SK-N-SH treated with all-trans-retinoic acid at 6 μM for 48 hours (cell line): ENCODE measurements around the gene ENHO.

Experiments
- ATAC-seq: fragments of 200-7000 bp; cut with Tn5 transposase; 3 replicates; pipeline ENCODE4 v1.9.1; 2020; ENCODE audit warnings: mild to moderate bottlenecking, moderate library complexity
- ARNTL ChIP-seq: fragments of 450-650 bp; formaldehyde crosslinking; IDR thresholded peaks from 2 replicates; pipeline ENCODE4 v1.5.0; 2020; ENCODE audit warnings: low read depth, mild to moderate bottlenecking, moderate library complexity, borderline replicate concordance
- BACH2 ChIP-seq: fragments of 250-450 bp; sonication (Bioruptor Pico); IDR thresholded peaks from 2 replicates; pipeline ENCODE4 v1.9.0; 2021; ENCODE audit warnings: mild to moderate bottlenecking, borderline replicate concordance
- GLIS3 ChIP-seq: fragments of 250-450 bp; sonication (Bioruptor Pico); IDR thresholded peaks from 2 replicates; pipeline ENCODE4 v1.5.0; 2020; ENCODE audit warnings: mild to moderate bottlenecking, moderate library complexity
- ISL1 ChIP-seq: fragments of 250-450 bp; sonication (Bioruptor Pico); IDR thresholded peaks from 2 replicates; pipeline ENCODE4 v2.1.2; 2022; ENCODE audit warnings: mild to moderate bottlenecking, moderate library complexity
- OSR1 ChIP-seq: fragments of 250-450 bp; sonication (Bioruptor Pico); IDR thresholded peaks from 2 replicates; pipeline ENCODE4 v1.8.0; 2022; ENCODE audit warnings: moderate library complexity, mild to moderate bottlenecking, inconsistent platforms
- PPARA ChIP-seq: fragments of 250-450 bp; sonication (Bioruptor Pico); IDR thresholded peaks from 2 replicates; pipeline ENCODE4 v1.5.0; 2020; ENCODE audit warnings: mild to moderate bottlenecking, borderline replicate concordance
- RARB ChIP-seq: fragments of 250-450 bp; sonication (Bioruptor Pico); IDR thresholded peaks from 2 replicates; pipeline ENCODE4 v1.8.0; 2021; ENCODE audit warnings: mild to moderate bottlenecking, moderate library complexity
- SNAI2 ChIP-seq: fragments of 250-450 bp; sonication (Bioruptor Pico); IDR thresholded peaks from 2 replicates; pipeline ENCODE4 v1.5.0; 2020; ENCODE audit warnings: mild to moderate bottlenecking, moderate library complexity
- TCF4 ChIP-seq: fragments of 250-450 bp; sonication (Bioruptor Pico); IDR thresholded peaks from 2 replicates; pipeline ENCODE4 v1.8.0; 2021; ENCODE audit warnings: mild to moderate bottlenecking, moderate library complexity, borderline replicate concordance
- TOX ChIP-seq: fragments of 250-450 bp; sonication (Bioruptor Pico); IDR thresholded peaks from 2 replicates; pipeline ENCODE4 v1.8.0; 2021; ENCODE audit warnings: mild to moderate bottlenecking, moderate library complexity, borderline replicate concordance
- ZC3H10 ChIP-seq: fragments of 250-450 bp; sonication (Bioruptor Pico); IDR thresholded peaks from 2 replicates; pipeline ENCODE4 v1.5.1; 2021; ENCODE audit warnings: mild to moderate bottlenecking, moderate library complexity
- ZFP3 ChIP-seq: fragments of 250-450 bp; sonication (Bioruptor Pico); IDR thresholded peaks from 2 replicates; pipeline ENCODE4 v1.5.0; 2020; ENCODE audit warnings: mild to moderate bottlenecking, moderate library complexity
- ZFP30 ChIP-seq: fragments of 450-650 bp; formaldehyde crosslinking; IDR thresholded peaks from 2 replicates; pipeline ENCODE4 v1.5.0; 2022; ENCODE audit warnings: mild to moderate bottlenecking, moderate library complexity
- ZNF565 ChIP-seq: fragments of 450-650 bp; formaldehyde crosslinking; conservative IDR thresholded peaks from 2 replicates; pipeline ENCODE4 v1.5.0; 2020; ENCODE audit warnings: low read depth, mild to moderate bottlenecking, moderate library complexity
- ZNF70 ChIP-seq: fragments of 450-650 bp; formaldehyde crosslinking; IDR thresholded peaks from 2 replicates; pipeline ENCODE4 v1.5.0; 2020; ENCODE audit warnings: mild to moderate bottlenecking, moderate library complexity
- ZNF8 ChIP-seq: fragments of 450-650 bp; formaldehyde crosslinking; IDR thresholded peaks from 2 replicates; pipeline ENCODE4 v1.5.0; 2020; ENCODE audit warnings: mild to moderate bottlenecking, moderate library complexity
- TF ChIP-seq, protein P1 (sequence below): fragments of 250-450 bp; sonication (Bioruptor Pico); IDR thresholded peaks from 2 replicates; pipeline ENCODE4 v1.5.1; 2020; ENCODE audit warnings: low read depth, mild to moderate bottlenecking, moderate library complexity
- TF ChIP-seq, protein P2 (sequence below): fragments of 250-450 bp; sonication (Bioruptor Pico); IDR thresholded peaks from 2 replicates; pipeline ENCODE4 v1.5.1; 2021; ENCODE audit warnings: mild to moderate bottlenecking, moderate library complexity
- TF ChIP-seq, protein P3 (sequence below): fragments of 250-450 bp; sonication (Bioruptor Pico); IDR thresholded peaks from 2 replicates; pipeline ENCODE4 v1.8.0; 2020; ENCODE audit warnings: mild to moderate bottlenecking, moderate library complexity, borderline replicate concordance
- TF ChIP-seq, protein P4 (sequence below): fragments of 250-450 bp; sonication (Bioruptor Pico); IDR thresholded peaks from 2 replicates; pipeline ENCODE4 v1.5.0; 2020; ENCODE audit warnings: mild to moderate bottlenecking, moderate library complexity
- TF ChIP-seq, protein P5 (sequence below): fragments of 250-450 bp; sonication (Bioruptor Pico); IDR thresholded peaks from 2 replicates; pipeline ENCODE4 v1.8.0; 2021; ENCODE audit warnings: low read depth, mild to moderate bottlenecking, moderate library complexity, borderline replicate concordance

The ENHO gene

DNA sequence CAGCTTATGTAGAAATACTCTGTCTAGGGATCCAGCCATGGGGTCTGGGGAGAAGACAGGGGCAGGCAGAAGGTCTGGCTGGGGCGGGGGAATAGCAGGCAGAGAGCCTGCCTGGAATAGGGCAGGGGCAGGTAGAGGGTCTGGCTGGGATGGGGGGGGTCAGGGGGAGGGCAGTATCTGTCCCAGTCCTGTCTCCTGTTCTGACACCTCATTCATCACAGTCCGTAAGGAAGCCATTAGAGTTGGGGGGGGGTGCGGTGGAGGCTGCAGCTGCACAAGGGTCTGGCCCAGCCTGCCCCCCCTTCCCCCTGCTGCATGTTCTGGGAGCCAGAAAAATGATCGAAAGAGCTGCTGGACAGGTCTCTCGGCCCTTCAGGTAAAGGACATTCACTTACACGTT is 34.2 kb upstream of the ENHO start:
- TF ChIP-seq, protein P1, sequence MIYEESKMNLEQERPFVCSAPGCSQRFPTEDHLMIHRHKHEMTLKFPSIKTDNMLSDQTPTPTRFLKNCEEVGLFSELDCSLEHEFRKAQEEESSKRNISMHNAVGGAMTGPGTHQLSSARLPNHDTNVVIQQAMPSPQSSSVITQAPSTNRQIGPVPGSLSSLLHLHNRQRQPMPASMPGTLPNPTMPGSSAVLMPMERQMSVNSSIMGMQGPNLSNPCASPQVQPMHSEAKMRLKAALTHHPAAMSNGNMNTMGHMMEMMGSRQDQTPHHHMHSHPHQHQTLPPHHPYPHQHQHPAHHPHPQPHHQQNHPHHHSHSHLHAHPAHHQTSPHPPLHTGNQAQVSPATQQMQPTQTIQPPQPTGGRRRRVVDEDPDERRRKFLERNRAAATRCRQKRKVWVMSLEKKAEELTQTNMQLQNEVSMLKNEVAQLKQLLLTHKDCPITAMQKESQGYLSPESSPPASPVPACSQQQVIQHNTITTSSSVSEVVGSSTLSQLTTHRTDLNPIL (CRISPR knock-in tag): no peak
- TF ChIP-seq ZNF565 (no peak), ZFP30 (CRISPR knock-in tag) (no peak), ZFP3 (CRISPR knock-in tag) (no peak), TCF4 (CRISPR knock-in tag) (no peak), ISL1 (CRISPR knock-in tag) (no peak), PPARA (CRISPR knock-in tag) (no peak), BACH2 (CRISPR knock-in tag) (no peak), ZNF8 (CRISPR knock-in tag) (no peak), OSR1 (CRISPR knock-in tag) (no peak), GLIS3 (CRISPR knock-in tag) (no peak), RARB (no peak), ZC3H10 (no peak), SNAI2 (CRISPR knock-in tag) (no peak), TOX (CRISPR knock-in tag) (no peak)
- TF ChIP-seq, protein P2, sequence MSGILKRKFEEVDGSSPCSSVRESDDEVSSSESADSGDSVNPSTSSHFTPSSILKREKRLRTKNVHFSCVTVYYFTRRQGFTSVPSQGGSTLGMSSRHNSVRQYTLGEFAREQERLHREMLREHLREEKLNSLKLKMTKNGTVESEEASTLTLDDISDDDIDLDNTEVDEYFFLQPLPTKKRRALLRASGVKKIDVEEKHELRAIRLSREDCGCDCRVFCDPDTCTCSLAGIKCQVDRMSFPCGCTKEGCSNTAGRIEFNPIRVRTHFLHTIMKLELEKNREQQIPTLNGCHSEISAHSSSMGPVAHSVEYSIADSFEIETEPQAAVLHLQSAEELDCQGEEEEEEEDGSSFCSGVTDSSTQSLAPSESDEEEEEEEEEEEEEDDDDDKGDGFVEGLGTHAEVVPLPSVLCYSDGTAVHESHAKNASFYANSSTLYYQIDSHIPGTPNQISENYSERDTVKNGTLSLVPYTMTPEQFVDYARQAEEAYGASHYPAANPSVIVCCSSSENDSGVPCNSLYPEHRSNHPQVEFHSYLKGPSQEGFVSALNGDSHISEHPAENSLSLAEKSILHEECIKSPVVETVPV (CRISPR knock-in tag): no peak
- TF ChIP-seq, protein P3, sequence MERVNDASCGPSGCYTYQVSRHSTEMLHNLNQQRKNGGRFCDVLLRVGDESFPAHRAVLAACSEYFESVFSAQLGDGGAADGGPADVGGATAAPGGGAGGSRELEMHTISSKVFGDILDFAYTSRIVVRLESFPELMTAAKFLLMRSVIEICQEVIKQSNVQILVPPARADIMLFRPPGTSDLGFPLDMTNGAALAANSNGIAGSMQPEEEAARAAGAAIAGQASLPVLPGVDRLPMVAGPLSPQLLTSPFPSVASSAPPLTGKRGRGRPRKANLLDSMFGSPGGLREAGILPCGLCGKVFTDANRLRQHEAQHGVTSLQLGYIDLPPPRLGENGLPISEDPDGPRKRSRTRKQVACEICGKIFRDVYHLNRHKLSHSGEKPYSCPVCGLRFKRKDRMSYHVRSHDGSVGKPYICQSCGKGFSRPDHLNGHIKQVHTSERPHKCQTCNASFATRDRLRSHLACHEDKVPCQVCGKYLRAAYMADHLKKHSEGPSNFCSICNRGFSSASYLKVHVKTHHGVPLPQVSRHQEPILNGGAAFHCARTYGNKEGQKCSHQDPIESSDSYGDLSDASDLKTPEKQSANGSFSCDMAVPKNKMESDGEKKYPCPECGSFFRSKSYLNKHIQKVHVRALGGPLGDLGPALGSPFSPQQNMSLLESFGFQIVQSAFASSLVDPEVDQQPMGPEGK: no peak
- no peak for ATAC-seq

DNA sequence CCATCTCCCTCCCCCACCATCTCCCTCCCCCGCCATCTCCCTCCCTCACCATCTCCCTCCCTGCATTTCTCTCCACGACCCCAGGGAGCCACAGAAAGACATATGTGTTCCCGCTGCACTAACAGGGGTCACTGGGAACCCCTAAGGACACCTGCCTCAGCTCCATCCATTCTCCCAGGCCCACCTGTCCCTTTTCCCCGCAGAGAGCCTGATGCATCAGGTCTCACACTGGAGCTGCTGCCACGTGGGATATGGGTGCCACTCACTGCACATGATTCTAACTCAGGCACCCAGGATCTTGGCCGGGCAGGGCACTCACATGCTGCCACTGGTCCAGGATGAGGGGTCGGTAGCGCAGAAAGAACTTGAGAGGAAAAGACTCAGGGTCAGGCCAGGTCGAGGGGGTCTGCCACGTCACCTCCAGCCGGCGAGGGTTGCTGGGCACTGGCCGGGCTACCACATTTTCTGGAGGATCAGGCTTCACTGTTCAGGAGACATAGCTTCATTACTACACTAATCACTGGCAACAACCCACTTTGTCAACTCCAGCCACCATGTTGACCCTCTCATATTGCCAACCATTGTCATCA is 33.2 kb upstream of the ENHO start:
- no peak for TF ChIP-seq ZFP3 (CRISPR knock-in tag)
- TF ChIP-seq, protein P4, sequence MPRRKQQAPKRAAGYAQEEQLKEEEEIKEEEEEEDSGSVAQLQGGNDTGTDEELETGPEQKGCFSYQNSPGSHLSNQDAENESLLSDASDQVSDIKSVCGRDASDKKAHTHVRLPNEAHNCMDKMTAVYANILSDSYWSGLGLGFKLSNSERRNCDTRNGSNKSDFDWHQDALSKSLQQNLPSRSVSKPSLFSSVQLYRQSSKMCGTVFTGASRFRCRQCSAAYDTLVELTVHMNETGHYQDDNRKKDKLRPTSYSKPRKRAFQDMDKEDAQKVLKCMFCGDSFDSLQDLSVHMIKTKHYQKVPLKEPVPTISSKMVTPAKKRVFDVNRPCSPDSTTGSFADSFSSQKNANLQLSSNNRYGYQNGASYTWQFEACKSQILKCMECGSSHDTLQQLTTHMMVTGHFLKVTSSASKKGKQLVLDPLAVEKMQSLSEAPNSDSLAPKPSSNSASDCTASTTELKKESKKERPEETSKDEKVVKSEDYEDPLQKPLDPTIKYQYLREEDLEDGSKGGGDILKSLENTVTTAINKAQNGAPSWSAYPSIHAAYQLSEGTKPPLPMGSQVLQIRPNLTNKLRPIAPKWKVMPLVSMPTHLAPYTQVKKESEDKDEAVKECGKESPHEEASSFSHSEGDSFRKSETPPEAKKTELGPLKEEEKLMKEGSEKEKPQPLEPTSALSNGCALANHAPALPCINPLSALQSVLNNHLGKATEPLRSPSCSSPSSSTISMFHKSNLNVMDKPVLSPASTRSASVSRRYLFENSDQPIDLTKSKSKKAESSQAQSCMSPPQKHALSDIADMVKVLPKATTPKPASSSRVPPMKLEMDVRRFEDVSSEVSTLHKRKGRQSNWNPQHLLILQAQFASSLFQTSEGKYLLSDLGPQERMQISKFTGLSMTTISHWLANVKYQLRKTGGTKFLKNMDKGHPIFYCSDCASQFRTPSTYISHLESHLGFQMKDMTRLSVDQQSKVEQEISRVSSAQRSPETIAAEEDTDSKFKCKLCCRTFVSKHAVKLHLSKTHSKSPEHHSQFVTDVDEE (CRISPR knock-in tag): no peak
- no peak for ATAC-seq

DNA sequence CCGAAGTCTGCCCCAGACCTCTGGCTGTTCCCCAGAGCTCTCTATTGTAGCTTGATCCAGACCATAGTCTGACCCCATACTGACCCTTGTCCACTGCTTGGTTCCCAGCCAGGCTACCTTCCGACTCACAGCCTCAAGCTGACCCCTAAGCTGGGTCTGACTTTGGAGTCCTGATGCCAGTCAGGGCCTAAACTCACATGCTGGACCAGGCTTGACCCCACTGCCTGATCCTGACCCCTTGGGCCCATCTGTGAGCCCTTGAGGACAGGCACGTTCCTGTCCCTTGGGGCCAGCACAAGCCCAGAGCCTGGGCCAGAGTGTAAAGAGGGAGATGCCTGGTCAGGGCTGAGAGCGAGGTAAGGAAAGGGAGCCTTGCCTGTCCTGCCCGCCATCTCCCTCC is 32.7 kb upstream of the ENHO start:
- ATAC-seq: no peak
- TF ChIP-seq, protein P2 (CRISPR knock-in tag): no peak
- TF ChIP-seq RARB: no peak
- TF ChIP-seq ZFP3 (CRISPR knock-in tag): no peak
- TF ChIP-seq, protein P3: no peak
- TF ChIP-seq GLIS3 (CRISPR knock-in tag): no peak
- TF ChIP-seq ZNF70 (CRISPR knock-in tag): no peak
- TF ChIP-seq ARNTL: no peak
- TF ChIP-seq, protein P4 (CRISPR knock-in tag): no peak
- no peak for TF ChIP-seq PPARA (CRISPR knock-in tag)
- TF ChIP-seq OSR1 (CRISPR knock-in tag): no peak
- TF ChIP-seq ZNF8 (CRISPR knock-in tag): no peak
- no peak for TF ChIP-seq ZC3H10
- no peak for TF ChIP-seq SNAI2 (CRISPR knock-in tag)
- no peak for TF ChIP-seq ZFP30 (CRISPR knock-in tag)
- no peak for TF ChIP-seq TCF4 (CRISPR knock-in tag)
- no peak for TF ChIP-seq BACH2 (CRISPR knock-in tag)
- TF ChIP-seq, protein P5, sequence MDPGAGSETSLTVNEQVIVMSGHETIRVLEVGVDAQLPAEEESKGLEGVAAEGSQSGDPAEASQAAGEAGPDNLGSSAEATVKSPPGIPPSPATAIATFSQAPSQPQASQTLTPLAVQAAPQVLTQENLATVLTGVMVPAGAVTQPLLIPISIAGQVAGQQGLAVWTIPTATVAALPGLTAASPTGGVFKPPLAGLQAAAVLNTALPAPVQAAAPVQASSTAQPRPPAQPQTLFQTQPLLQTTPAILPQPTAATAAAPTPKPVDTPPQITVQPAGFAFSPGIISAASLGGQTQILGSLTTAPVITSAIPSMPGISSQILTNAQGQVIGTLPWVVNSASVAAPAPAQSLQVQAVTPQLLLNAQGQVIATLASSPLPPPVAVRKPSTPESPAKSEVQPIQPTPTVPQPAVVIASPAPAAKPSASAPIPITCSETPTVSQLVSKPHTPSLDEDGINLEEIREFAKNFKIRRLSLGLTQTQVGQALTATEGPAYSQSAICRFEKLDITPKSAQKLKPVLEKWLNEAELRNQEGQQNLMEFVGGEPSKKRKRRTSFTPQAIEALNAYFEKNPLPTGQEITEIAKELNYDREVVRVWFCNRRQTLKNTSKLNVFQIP (CRISPR knock-in tag): no peak
